Measurements from ENCODE around the gene CCND2. TPM values are rescaled to one million over a fixed set of nuclear protein-coding genes. Genes with fewer than 3 reads are reported as not detected.

The CCND2 gene
- total and polyA plus RNA-seq, 11 donors: 48.0 to 620 (median 208) TPM

- ATAC-seq (peak; percentile 75 to 89 (median 86)), DNase-seq (peak in 4 of 5 donors; percentile 69 to 77 (median 72))
- intact Hi-C loops (cut with DNase I): loop anchor here in 5 of 10 donors (5.0 to 10.0 kb wide), 3 partner anchors 217 to 450 kb away; no protein-coding TSS in a partner anchor
- H3K27me3 ChIP-seq: no peaks in the 10 kb centered on the region
- WGBS, 4 donors: 13 to 30% (median 22%) methylated on average over 24 to 25 of the region's 25 CpGs
- H3K4me3 ChIP-seq: peak overlapping the region in 3 of 12 donors; percentile 10 to 32 (median 15)
- TF ChIP-seq CTCF (IDR thresholded peaks at IDR 0.05) (peak; percentile 56 to 80 (median 68)), POLR2A (IDR thresholded peaks at IDR 0.05) (no peak)
- peak overlapping the region in 10 of 12 donors; percentile 17 to 72 (median 41) for H3K27ac ChIP-seq
- H3K36me3 ChIP-seq: peaks cover 0 to 59% (median 15%) of the 10 kb centered on the region in 9 donors
- H3K4me1 ChIP-seq: peaks cover 3 to 54% (median 30%) of the 10 kb centered on the region in 12 donors
- no peaks in the 10 kb centered on the region for H3K9me3 ChIP-seq
Observed at GRCh38 chr12:4307593-4308333, 34.2 kb downstream of the CCND2 start.

- ATAC-seq (peak in 1 of 4 donors; percentile 8), DNase-seq (no peak)
- H3K27me3 ChIP-seq: no peaks in the 10 kb centered on the region
- peak overlapping the region in 6 of 12 donors; percentile 11 to 72 (median 36) for H3K27ac ChIP-seq
- peaks cover 3 to 47% (median 24%) of the 10 kb centered on the region in 12 donors for H3K4me1 ChIP-seq
- peak overlapping the region in 1 of 12 donors; percentile 10 for H3K4me3 ChIP-seq
- intact Hi-C loops (cut with DNase I): loop anchor here in 5 of 10 donors (5.0 to 10.0 kb wide), 3 partner anchors 216 to 449 kb away; no protein-coding TSS in a partner anchor
- WGBS, 4 donors: 85 to 87% (median 86%) methylated on average over 13 to 14 of the region's 14 CpGs
- H3K36me3 ChIP-seq: peaks cover 0 to 58% (median 13%) of the 10 kb centered on the region in 9 donors
- no peaks in the 10 kb centered on the region for H3K9me3 ChIP-seq
- TF ChIP-seq CTCF (IDR thresholded peaks at IDR 0.05) (no peak), POLR2A (IDR thresholded peaks at IDR 0.05) (no peak)
Observed at GRCh38 chr12:4308334-4308950, 34.9 kb downstream of the CCND2 start.

- ATAC-seq (no peak), DNase-seq (no peak)
- Histone ChIP-seq H3K27ac (no peak overlapping the region), H3K4me1 (peaks cover 0 to 20% (median 8%) of the 10 kb centered on the region in 12 donors), H3K4me3 (no peak overlapping the region), H3K27me3 (no peaks in the 10 kb centered on the region), H3K9me3 (no peaks in the 10 kb centered on the region), H3K36me3 (peaks cover 0 to 30% (median 0%) of the 10 kb centered on the region in 9 donors)
- TF ChIP-seq CTCF (IDR thresholded peaks at IDR 0.05) (no peak), POLR2A (IDR thresholded peaks at IDR 0.05) (no peak)
- intact Hi-C loops (cut with DNase I): no loop called here
- 87 to 96% (median 95%) methylated on average over 5 of the region's 5 CpGs for WGBS, 4 donors
Observed at GRCh38 chr12:4311776-4312175, 38.2 kb downstream of the CCND2 start.

- Histone ChIP-seq H3K27me3 (no peaks in the 10 kb centered on the region), H3K36me3 (peaks cover 0 to 29% (median 0%) of the 10 kb centered on the region in 9 donors), H3K4me1 (peaks cover 0 to 16% (median 8%) of the 10 kb centered on the region in 12 donors), H3K27ac (no peak overlapping the region), H3K9me3 (no peaks in the 10 kb centered on the region), H3K4me3 (no peak overlapping the region)
- WGBS, 4 donors: 84 to 92% (median 89%) methylated on average over 2 of the region's 2 CpGs
- intact Hi-C loops (cut with DNase I): no loop called here
- TF ChIP-seq CTCF (IDR thresholded peaks at IDR 0.05): no peak
- TF ChIP-seq POLR2A (IDR thresholded peaks at IDR 0.05): no peak
- ATAC-seq: no peak
- no peak for DNase-seq
Observed at GRCh38 chr12:4312251-4312650, 38.7 kb downstream of the CCND2 start.
